ENCODE measurements around the gene ISOC2.
"Not testable (repeated sequence)": the region's sequence is repeated elsewhere in the genome, so short reads cannot be mapped to it uniquely, and the experiment has no call there.

Gene ISOC2

GRCh38 chr19:55408533-55408872, 52.9 kb downstream of the ISOC2 start:
- H3K36me3 ChIP-seq (ENCODE audit: insufficient read depth, low read length), result peaks cover 29% of the 10 kb centered on the region
- peak overlapping the region; percentile 81 for H3K27ac ChIP-seq (ENCODE audit: low read depth, low read length)
- H3K9ac ChIP-seq (ENCODE audit: low read depth, low read length), result peak overlapping the region; percentile 27
- H3K27me3 ChIP-seq (ENCODE audit: insufficient read depth, low read length), result peaks cover 6% of the 10 kb centered on the region; the same call in 1 of the 2 replicates
- H3K4me1 ChIP-seq (ENCODE audit: insufficient read depth, low read length), result peaks cover 12% of the 10 kb centered on the region
- H3K9me3 ChIP-seq (ENCODE audit: insufficient read depth, low read depth, low read length), result 0 out of 2 replicates have a peak, but pooled peaks cover 2% of the 10 kb centered on the region
- WGBS, result 74% methylated on average over 9 of the region's 9 CpGs
- H3K4me3 ChIP-seq (ENCODE audit: low read length), result peak overlapping the region; percentile 18; the same call in 1 of the 2 replicates

- WGBS, result 1% methylated on average over 72 of the region's 72 CpGs
- Histone ChIP-seq H3K9ac (ENCODE audit: low read depth, low read length) (peak overlapping the region; percentile 86), H3K27ac (ENCODE audit: low read depth, low read length) (peak overlapping the region; percentile 96)
Observed at GRCh38 chr19:55407800-55408532, 53.5 kb downstream of the ISOC2 start.

GRCh38 chr19:55407550-55407799, 54.0 kb downstream of the ISOC2 start, which contains the start of gene UBE2S:
UBE2S (minus strand) TSS chr19:55407788; CDS start chr19:55407589, 199 bp downstream.
- not testable (repeated sequence) for H3K27me3 ChIP-seq (ENCODE audit: insufficient read depth, low read length); H3K9me3 ChIP-seq (ENCODE audit: insufficient read depth, low read depth, low read length)
- under 1% methylated on average over 36 of the region's 36 CpGs for WGBS
- Histone ChIP-seq H3K27ac (ENCODE audit: low read depth, low read length) (peak within 1 kb of the TSS; percentile 96), H3K4me3 (ENCODE audit: low read length) (peak within 1 kb of the TSS; percentile 94), H3K4me1 (ENCODE audit: insufficient read depth, low read length) (peaks cover 12% of the 10 kb centered on the region), H3K9ac (ENCODE audit: low read depth, low read length) (peak within 1 kb of the TSS; percentile 86), H3K36me3 (ENCODE audit: insufficient read depth, low read length) (peaks cover 39% of the 10 kb centered on the region)

More at GRCh38 chr19:55407800-55408532, 53.5 kb downstream of the ISOC2 start:
- H3K4me1 ChIP-seq (ENCODE audit: insufficient read depth, low read length), result peaks cover 12% of the 10 kb centered on the region
- H3K27me3 ChIP-seq (ENCODE audit: insufficient read depth, low read length), result peaks cover 6% of the 10 kb centered on the region; the same call in 1 of the 2 replicates
- H3K36me3 ChIP-seq (ENCODE audit: insufficient read depth, low read length), result peaks cover 34% of the 10 kb centered on the region
- H3K4me3 ChIP-seq (ENCODE audit: low read length), result peak overlapping the region; percentile 94
- 0 out of 2 replicates have a peak, but pooled peaks cover 2% of the 10 kb centered on the region for H3K9me3 ChIP-seq (ENCODE audit: insufficient read depth, low read depth, low read length)

- Histone ChIP-seq H3K27me3 (ENCODE audit: insufficient read depth, low read length) (peaks cover 6% of the 10 kb centered on the region; the same call in 1 of the 2 replicates), H3K9me3 (ENCODE audit: insufficient read depth, low read depth, low read length) (0 out of 2 replicates have a peak, but pooled peaks cover 2% of the 10 kb centered on the region), H3K4me1 (ENCODE audit: insufficient read depth, low read length) (peaks cover 12% of the 10 kb centered on the region), H3K9ac (ENCODE audit: low read depth, low read length) (peak overlapping the region; percentile 86), H3K4me3 (ENCODE audit: low read length) (peak overlapping the region; percentile 94), H3K27ac (ENCODE audit: low read depth, low read length) (peak overlapping the region; percentile 96), H3K36me3 (ENCODE audit: insufficient read depth, low read length) (peaks cover 44% of the 10 kb centered on the region)
- WGBS, result 11% methylated on average over 35 of the region's 35 CpGs
Observed at GRCh38 chr19:55406826-55407549, 54.5 kb downstream of the ISOC2 start.

- peak overlapping the region; percentile 86 for H3K9ac ChIP-seq (ENCODE audit: low read depth, low read length)
- 84% methylated on average over 14 of the region's 14 CpGs for WGBS
- H3K4me3 ChIP-seq (ENCODE audit: low read length), result peak overlapping the region; percentile 94
- H3K27me3 ChIP-seq (ENCODE audit: insufficient read depth, low read length), result peaks cover 5% of the 10 kb centered on the region; the same call in 1 of the 2 replicates
- H3K4me1 ChIP-seq (ENCODE audit: insufficient read depth, low read length), result peaks cover 12% of the 10 kb centered on the region
- H3K9me3 ChIP-seq (ENCODE audit: insufficient read depth, low read depth, low read length), result 0 out of 2 replicates have a peak, but pooled peaks cover 2% of the 10 kb centered on the region
- no peak overlapping the region for H3K27ac ChIP-seq (ENCODE audit: low read depth, low read length)
- H3K36me3 ChIP-seq (ENCODE audit: insufficient read depth, low read length), result peaks cover 49% of the 10 kb centered on the region
Observed at GRCh38 chr19:55406091-55406825, 55.2 kb downstream of the ISOC2 start.

GRCh38 chr19:55405638-55406037, 55.8 kb downstream of the ISOC2 start:
- H3K27me3 ChIP-seq (ENCODE audit: insufficient read depth, low read length), result no peaks in the 10 kb centered on the region
- H3K9ac ChIP-seq (ENCODE audit: low read depth, low read length), result peak overlapping the region; percentile 5; the same call in 1 of the 2 replicates
- 0 out of 2 replicates have a peak, but pooled peaks cover 2% of the 10 kb centered on the region for H3K9me3 ChIP-seq (ENCODE audit: insufficient read depth, low read depth, low read length)
- WGBS, result 95% methylated on average over 5 of the region's 5 CpGs
- H3K36me3 ChIP-seq (ENCODE audit: insufficient read depth, low read length), result peaks cover 54% of the 10 kb centered on the region
- no peak overlapping the region for H3K27ac ChIP-seq (ENCODE audit: low read depth, low read length)
- H3K4me3 ChIP-seq (ENCODE audit: low read length), result peak overlapping the region; percentile 94
- peaks cover 12% of the 10 kb centered on the region for H3K4me1 ChIP-seq (ENCODE audit: insufficient read depth, low read length)

All from HUES64 (cell line).